ENCODE measurements around the gene NBR1. TPM values are rescaled to one million over a fixed set of nuclear protein-coding genes. Genes with fewer than 3 reads are reported as not detected.

NBR1 gene
- total and polyA plus RNA-seq, 2 of the 8 experiments (the other 6 are each of a cell fraction or from before 2014, with no cell fraction given) = 13.5 to 36.0 TPM

- no peak for TF ChIP-seq TAF1 (IDR thresholded peaks at IDR 0.05; ENCODE audit: low read depth, low read length)
- TF ChIP-seq SIN3A (conservative IDR thresholded peaks at IDR 0.05 in 1 of 2, IDR thresholded peaks at IDR 0.05 in 1 of 2; ENCODE audit: low read depth in 1 of 2, low read length in 2 of 2) = no peak
Measured at GRCh38 chr17:43220511-43221125, 49.6 kb downstream of the NBR1 start (continued).
